DMS 273 (cell line): ENCODE measurements around the gene KRTAP4-11.
"Not testable (repeated sequence)": the region's sequence is repeated elsewhere in the genome, so short reads cannot be mapped to it uniquely, and the experiment has no call there.

Experiments
- DNase-seq: peaks from one replicate; lab custom pipeline; 2025; ENCODE audit not compliant: unreplicated experiment; lab: John Stamatoyannopoulos, UW

Gene KRTAP4-11

DNA sequence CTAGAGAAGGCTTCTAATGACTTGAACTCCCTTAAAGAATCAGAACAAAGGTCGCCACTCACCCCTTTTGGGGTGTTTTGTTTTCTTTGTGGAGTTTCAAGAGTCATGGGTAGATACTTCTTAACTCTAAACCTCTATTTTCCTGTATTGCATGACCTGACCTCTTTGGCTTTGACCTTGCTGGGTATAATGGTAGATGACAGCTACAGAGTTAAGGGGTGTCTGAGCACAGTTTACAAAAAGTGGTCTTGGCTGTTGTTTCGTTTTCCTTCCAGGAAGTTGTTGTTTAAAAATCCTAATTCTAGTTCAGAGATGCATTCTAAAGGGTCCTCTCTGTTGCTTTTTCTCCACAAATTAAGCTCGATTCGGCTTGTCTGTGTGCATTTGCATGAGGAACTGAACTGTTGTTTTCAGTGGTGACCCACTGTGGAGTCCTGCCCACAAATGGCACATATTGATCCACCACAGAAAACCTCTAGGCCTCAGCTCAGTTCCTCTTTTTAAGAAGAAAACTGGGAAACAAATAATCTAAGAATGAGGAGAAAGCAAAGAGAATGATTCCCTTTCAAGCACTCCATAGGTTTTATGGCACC lies 29.3 kb downstream of the KRTAP4-11 start:
- DNase-seq, result not testable (repeated sequence)

DNA sequence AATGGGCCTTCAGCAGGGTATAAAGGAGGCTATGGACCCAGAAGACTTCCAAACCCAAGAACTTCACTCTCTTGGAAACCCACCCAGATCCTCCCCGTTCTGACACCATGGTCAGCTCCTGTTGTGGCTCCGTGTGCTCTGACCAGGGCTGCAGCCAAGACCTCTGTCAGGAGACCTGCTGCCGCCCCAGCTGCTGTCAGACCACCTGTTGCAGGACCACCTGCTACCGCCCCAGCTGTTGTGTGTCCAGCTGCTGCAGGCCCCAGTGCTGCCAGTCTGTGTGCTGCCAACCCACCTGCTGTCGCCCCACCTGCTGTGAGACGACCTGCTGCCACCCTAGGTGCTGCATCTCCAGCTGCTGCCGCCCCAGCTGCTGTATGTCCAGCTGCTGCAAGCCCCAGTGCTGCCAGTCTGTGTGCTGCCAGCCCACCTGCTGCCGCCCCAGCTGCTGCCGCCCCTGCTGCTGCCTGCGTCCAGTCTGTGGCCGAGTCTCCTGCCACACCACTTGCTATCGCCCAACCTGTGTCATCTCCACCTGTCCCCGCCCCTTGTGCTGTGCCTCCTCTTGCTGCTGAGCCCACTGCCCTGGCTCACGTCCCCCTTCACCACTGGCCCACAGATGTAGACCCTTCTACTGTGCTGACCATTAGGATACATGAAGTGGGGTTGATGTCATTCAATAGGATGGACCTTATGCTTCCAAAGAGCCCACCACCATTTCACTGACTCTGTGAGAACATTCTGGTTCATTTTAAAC lies 33.9 kb downstream of the KRTAP4-11 start, which contains the start of gene KRTAP4-7:
Gene KRTAP4-7, plus strand, starts transcription at position 51 of the 757 bp plus-strand sequence. Its CDS starts 57 bp downstream, at position 108.
- DNase-seq, result not testable (repeated sequence)

GRCh38 chr17:41083427-41083826 lies 34.7 kb downstream of the KRTAP4-11 start:
- not testable (repeated sequence) for DNase-seq

GRCh38 chr17:41082626-41083025 lies 35.5 kb downstream of the KRTAP4-11 start:
- DNase-seq, result no peak

- DNase-seq, result no peak
Observed at GRCh38 chr17:41076788-41077187, 41.4 kb downstream of the KRTAP4-11 start.

- no peak for DNase-seq
Observed at GRCh38 chr17:41073676-41074075, 44.5 kb downstream of the KRTAP4-11 start.

GRCh38 chr17:41071606-41072360 lies 46.4 kb downstream of the KRTAP4-11 start:
- peak; percentile 70 for DNase-seq

GRCh38 chr17:41069031-41069430 lies 49.1 kb downstream of the KRTAP4-11 start:
- no peak for DNase-seq

DNA sequence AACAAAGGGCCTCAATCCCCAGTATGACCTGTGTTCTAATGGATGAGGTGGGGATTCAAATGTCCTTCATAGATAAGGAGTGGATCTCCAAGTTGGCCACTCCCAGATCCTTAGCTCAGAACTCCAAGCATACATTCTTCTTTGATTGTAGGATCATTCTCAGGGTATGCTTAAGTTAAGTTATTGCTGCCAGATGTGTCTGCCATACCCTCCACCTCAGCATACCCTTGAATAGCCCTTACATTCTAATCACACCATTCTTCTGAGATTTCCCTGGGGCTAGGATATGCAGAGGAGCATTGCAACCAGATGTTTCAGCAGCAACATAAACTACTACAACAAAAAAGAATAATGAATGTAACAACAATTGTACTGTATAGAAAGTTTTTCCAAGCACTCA lies 50.9 kb downstream of the KRTAP4-11 start:
- DNase-seq, result no peak
